ENCODE data around the gene CLP1.

DNA sequence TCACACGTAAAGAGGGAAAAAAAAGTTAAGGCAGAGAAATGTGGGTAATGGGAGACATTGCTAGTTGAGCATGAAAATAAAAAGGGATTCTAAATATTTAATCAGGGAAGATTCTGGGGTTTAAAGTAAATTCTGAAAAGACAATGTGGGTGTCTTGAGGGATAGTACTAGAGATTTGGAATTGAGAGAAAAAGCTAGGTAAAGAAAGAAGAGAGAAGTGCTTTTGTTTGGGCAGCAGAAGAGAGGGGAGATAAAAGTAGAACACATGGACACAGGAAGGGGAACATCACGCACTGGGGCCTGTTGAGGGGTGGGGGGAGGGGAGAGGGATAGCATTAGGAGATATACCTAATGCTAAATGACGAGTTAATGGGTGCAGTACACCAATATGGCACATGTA lies 4.4 kb upstream of the CLP1 start:
- TF ChIP-seq, protein P1, sequence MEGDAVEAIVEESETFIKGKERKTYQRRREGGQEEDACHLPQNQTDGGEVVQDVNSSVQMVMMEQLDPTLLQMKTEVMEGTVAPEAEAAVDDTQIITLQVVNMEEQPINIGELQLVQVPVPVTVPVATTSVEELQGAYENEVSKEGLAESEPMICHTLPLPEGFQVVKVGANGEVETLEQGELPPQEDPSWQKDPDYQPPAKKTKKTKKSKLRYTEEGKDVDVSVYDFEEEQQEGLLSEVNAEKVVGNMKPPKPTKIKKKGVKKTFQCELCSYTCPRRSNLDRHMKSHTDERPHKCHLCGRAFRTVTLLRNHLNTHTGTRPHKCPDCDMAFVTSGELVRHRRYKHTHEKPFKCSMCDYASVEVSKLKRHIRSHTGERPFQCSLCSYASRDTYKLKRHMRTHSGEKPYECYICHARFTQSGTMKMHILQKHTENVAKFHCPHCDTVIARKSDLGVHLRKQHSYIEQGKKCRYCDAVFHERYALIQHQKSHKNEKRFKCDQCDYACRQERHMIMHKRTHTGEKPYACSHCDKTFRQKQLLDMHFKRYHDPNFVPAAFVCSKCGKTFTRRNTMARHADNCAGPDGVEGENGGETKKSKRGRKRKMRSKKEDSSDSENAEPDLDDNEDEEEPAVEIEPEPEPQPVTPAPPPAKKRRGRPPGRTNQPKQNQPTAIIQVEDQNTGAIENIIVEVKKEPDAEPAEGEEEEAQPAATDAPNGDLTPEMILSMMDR (IDR thresholded peaks at IDR 0.05), result no peak
- TF ChIP-seq POLR2A (IDR thresholded peaks at IDR 0.05), result no peak
